ENCODE measurements around the gene OTUB1. TPM values are rescaled to one million over a fixed set of nuclear protein-coding genes. Genes with fewer than 3 reads are reported as not detected.

OTUB1 gene, protein sequence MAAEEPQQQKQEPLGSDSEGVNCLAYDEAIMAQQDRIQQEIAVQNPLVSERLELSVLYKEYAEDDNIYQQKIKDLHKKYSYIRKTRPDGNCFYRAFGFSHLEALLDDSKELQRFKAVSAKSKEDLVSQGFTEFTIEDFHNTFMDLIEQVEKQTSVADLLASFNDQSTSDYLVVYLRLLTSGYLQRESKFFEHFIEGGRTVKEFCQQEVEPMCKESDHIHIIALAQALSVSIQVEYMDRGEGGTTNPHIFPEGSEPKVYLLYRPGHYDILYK
- total RNA-seq (2014; rRNA removed; shearing (Covaris generic)) (35.5 and 48.3 TPM in 2 replicates), polyA plus RNA-seq (2016; fragmentation: Nextera tagmentation; extraction: Ambion mirVana) (123 and 130 TPM in 2 replicates)

DNA sequence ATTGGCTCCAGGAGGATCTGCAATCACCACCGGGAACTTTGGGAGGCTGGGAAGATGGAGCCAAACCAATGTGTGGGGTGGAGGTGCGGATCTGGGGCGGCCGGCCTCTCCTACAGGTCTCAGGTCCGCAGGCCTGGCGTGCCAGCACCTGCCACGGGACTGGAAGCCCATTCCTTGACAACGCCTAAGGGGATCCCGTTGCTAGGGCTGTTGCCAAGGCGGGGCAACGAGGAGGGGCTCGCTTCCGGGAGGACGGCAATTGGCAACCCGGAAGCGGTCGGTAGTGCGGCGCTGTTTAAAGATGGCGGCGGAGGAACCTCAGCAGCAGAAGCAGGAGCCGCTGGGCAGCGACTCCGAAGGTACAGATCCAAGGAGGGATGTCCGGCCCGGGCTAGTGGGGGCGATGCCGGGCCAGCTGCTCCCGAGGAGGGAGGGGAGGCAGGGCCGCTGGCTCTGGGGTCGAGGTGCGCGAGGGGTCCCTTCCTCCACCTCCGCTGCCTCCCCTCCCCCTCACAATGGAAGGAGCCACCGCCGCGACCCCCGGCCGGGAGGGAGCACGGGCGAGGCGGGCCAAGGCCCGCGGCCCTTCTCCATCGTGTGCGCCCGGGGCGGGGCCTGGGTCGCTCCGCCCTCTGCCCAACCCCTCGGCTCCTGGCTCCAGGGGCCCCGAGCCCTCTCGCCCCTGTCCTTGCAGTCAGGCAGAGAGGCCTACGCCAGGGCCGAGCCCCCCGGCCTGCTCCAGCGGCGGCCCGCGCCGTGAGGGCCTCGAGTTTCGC lies at the start of gene OTUB1:
TSS of gene OTUB1 (plus strand) at position 283 of the 776 bp plus-strand sequence. CDS start at position 302, 19 bp downstream.
- no peaks in the 10 kb centered on the region; the same call in 1 of the 2 replicates for H3F3A ChIP-seq (ENCODE audit: insufficient read depth)
- peak within 1 kb of the TSS; percentile 86 for H2AFZ ChIP-seq
- peak within 1 kb of the TSS; percentile 74 for H3K4me3 ChIP-seq
- no peaks in the 10 kb centered on the region for H3K27me3 ChIP-seq (replicated peaks; ENCODE audit: insufficient read depth)
- TF ChIP-seq EZH2 (IDR thresholded peaks at IDR 0.05; ENCODE audit: insufficient read depth, poor library complexity, severe bottlenecking) (no peak), EZH2phosphoT487 (IDR thresholded peaks at IDR 0.05; ENCODE audit: insufficient read depth, low read depth) (no peak)
- 0 to 1% methylated on average over 40 to 57 of the region's 63 CpGs for WGBS, 2 experiments (ENCODE audit: low coverage in 1 of 2, low lambda C conversion rate in 2 of 2, missing lambda C conversion rate in 2 of 2)
- in situ Hi-C loops (cut with MboI), result no loop called here
- H3K27ac ChIP-seq, result peak within 1 kb of the TSS; percentile 71
- DNase-seq, result peak; percentile 96
- no peaks in the 10 kb centered on the region for H4K20me1 ChIP-seq (ENCODE audit: insufficient read depth)
- H3K4me1 ChIP-seq (ENCODE audit: insufficient read depth), result peaks cover 14% of the 10 kb centered on the region
- H3K79me2 ChIP-seq (ENCODE audit: insufficient read depth), result peaks cover 85% of the 10 kb centered on the region
- peak within 1 kb of the TSS; percentile 91 for H3K9ac ChIP-seq
- peak within 1 kb of the TSS; percentile 95 for H3K4me2 ChIP-seq (ENCODE audit: unreplicated experiment)
- no peaks in the 10 kb centered on the region for H3K9me2 ChIP-seq (ENCODE audit: insufficient read depth)
- H3K36me3 ChIP-seq (ENCODE audit: low read depth), result no peaks in the 10 kb centered on the region
- H3K9me3 ChIP-seq (ENCODE audit: low read depth), result no peaks in the 10 kb centered on the region

DNA sequence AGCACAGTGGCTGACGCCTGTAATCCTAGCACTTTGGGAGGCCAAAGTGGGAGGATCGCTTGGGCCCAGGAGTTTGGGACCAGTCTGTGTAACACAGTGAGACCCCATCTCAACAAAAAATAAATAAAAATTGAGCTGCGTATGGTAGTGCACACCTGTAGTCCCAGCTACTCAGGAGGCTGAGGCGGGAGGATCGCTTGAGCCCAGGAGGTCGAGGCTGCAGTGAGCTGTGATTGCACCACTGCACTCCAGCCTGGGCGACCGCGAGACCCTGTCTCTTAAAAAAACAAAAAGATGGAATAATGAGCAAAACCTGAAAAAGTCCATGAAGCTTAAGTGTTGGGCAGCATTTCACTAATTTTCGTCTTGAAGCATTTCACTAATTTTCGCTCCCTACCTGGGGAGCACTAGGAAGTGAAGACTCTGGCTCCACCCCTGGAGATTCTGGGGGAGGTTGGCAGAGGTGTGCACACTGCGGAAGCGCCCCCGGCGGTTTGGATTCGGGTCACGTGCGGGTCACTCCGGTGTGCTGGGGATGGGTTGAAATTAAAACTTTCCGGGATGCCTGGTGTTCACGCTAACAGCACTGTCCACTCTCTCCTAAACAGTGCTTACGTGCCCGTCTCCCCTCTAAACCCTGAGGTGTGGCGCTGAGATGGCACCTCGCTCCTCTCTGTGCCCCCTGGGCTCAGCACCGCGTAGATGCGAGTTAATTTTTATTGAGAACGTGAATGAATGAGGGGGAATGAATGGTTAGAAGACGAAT lies 48.3 kb upstream of the OTUB1 start:
- Histone ChIP-seq H3K36me3 (ENCODE audit: low read depth) (no peaks in the 10 kb centered on the region), H3K9me3 (ENCODE audit: low read depth) (no peaks in the 10 kb centered on the region), H3K27ac (peak overlapping the region; percentile 17), H3K4me1 (ENCODE audit: insufficient read depth) (0 out of 2 replicates have a peak, but pooled peaks cover 7% of the 10 kb centered on the region), H3K79me2 (ENCODE audit: insufficient read depth) (peaks cover 38% of the 10 kb centered on the region), H4K20me1 (ENCODE audit: insufficient read depth) (no peaks in the 10 kb centered on the region), H3K4me3 (peak overlapping the region; percentile 89), H3K9ac (peak overlapping the region; percentile 30), H3K4me2 (ENCODE audit: unreplicated experiment) (peak overlapping the region; percentile 47), H2AFZ (peak overlapping the region; percentile 84), H3F3A (ENCODE audit: insufficient read depth) (no peaks in the 10 kb centered on the region), H3K9me2 (ENCODE audit: insufficient read depth) (no peaks in the 10 kb centered on the region), H3K27me3 (replicated peaks; ENCODE audit: insufficient read depth) (no peaks in the 10 kb centered on the region)
- in situ Hi-C loops (cut with MboI), result no loop called here
- DNase-seq, result no peak
- WGBS, 2 experiments (ENCODE audit: low coverage in 1 of 2, low lambda C conversion rate in 2 of 2, missing lambda C conversion rate in 2 of 2), result 30 to 34% methylated on average over 30 of the region's 30 CpGs
- TF ChIP-seq EZH2 (IDR thresholded peaks at IDR 0.05; ENCODE audit: insufficient read depth, poor library complexity, severe bottlenecking) (no peak), EZH2phosphoT487 (IDR thresholded peaks at IDR 0.05; ENCODE audit: insufficient read depth, low read depth) (no peak)

DNA sequence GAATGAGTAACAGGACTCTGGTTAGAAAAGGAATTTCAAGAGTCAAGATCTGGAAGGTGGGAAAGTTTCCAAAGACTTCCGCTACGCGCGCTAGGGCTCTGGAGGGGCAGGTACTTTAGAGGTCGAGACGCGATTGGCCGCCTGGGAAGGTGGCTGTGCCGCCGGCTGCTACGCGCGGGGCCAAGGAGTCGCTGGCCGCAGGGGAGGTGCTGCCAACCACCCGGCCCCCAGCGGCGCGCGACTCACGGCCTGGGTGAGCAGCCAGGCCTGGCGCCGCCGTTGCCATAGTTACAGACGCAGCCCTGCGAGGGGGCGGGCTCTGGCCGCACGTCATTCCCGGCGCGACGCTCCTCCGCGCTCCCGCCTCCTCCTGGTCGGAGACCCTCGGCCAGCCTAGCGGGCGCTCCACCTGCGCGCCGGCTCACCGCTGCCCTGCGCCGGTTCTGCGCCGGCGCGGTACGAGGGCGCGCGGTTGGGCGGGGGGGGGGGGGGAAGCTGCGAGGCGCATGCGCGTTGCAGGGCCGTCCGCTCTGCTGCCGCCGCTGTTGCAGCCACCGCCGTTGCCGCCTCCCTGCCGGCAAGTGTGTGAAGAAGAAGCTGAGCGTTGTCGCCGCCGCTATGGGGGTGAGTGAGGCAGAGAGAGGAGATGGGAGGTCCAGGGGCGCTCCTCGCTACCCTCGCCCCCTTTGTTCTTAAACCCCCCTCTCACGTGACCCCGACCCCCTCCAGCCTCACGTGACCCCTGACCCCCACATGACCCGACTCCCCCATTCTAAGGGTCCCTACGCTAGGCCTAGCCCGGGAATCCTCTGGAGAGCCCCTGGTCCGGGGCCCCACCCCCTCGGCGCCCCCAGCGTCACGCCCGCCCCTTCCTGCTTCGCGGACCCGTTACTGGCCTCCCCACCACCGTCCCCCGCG lies 47.5 kb upstream of the OTUB1 start, which contains the start of gene NAA40:
TSS of gene NAA40 (plus strand) at position 524 of the 918 bp plus-strand sequence. CDS start at position 619, 95 bp downstream.
- Histone ChIP-seq H3K27me3 (replicated peaks; ENCODE audit: insufficient read depth) (no peaks in the 10 kb centered on the region), H3K4me2 (ENCODE audit: unreplicated experiment) (peak within 1 kb of the TSS; percentile 85), H3K79me2 (ENCODE audit: insufficient read depth) (peaks cover 47% of the 10 kb centered on the region), H3K4me1 (ENCODE audit: insufficient read depth) (0 out of 2 replicates have a peak, but pooled peaks cover 7% of the 10 kb centered on the region), H3F3A (ENCODE audit: insufficient read depth) (no peaks in the 10 kb centered on the region), H3K9me2 (ENCODE audit: insufficient read depth) (no peaks in the 10 kb centered on the region), H4K20me1 (ENCODE audit: insufficient read depth) (no peaks in the 10 kb centered on the region), H3K27ac (peak within 1 kb of the TSS; percentile 17), H2AFZ (peak within 1 kb of the TSS; percentile 84), H3K9me3 (ENCODE audit: low read depth) (no peaks in the 10 kb centered on the region), H3K4me3 (peak within 1 kb of the TSS; percentile 89), H3K9ac (peak within 1 kb of the TSS; percentile 82), H3K36me3 (ENCODE audit: low read depth) (no peaks in the 10 kb centered on the region)
- TF ChIP-seq EZH2phosphoT487 (IDR thresholded peaks at IDR 0.05; ENCODE audit: insufficient read depth, low read depth) (no peak), EZH2 (IDR thresholded peaks at IDR 0.05; ENCODE audit: insufficient read depth, poor library complexity, severe bottlenecking) (no peak)
- WGBS, 2 experiments (ENCODE audit: low coverage in 1 of 2, low lambda C conversion rate in 2 of 2, missing lambda C conversion rate in 2 of 2), result 0 to 1% methylated on average over 52 to 72 of the region's 92 CpGs
- peak; percentile 97 for DNase-seq
- in situ Hi-C loops (cut with MboI), result no loop called here
